DMS53 (cell line): ENCODE data around the gene PTGER3.

ENCODE experiments used
- DNase-seq: peaks from one replicate; lab custom pipeline; 2025; lab: John Stamatoyannopoulos, UW

The PTGER3 gene

GRCh38 chr1:71047635-71048607 lies at the start of gene PTGER3:
TSS of gene PTGER3 (minus strand) at chr1:71047816. CDS start at chr1:71047577, 239 bp downstream.
- peak; percentile 95 for DNase-seq

- no peak for DNase-seq
Measured at GRCh38 chr1:71094913-71095312, 47.3 kb upstream of the PTGER3 start.

- DNase-seq, result peak; percentile 64
Measured at GRCh38 chr1:71093938-71094337, 46.3 kb upstream of the PTGER3 start.

- DNase-seq, result no peak
Measured at GRCh38 chr1:71089536-71090270, 42.1 kb upstream of the PTGER3 start.

- no peak for DNase-seq
Measured at GRCh38 chr1:71088645-71089287, 41.1 kb upstream of the PTGER3 start.

GRCh38 chr1:71087713-71088112 lies 40.1 kb upstream of the PTGER3 start:
- DNase-seq, result no peak

GRCh38 chr1:71087060-71087459 lies 39.4 kb upstream of the PTGER3 start:
- DNase-seq, result peak; percentile 28

GRCh38 chr1:71086331-71086730 lies 38.7 kb upstream of the PTGER3 start:
- DNase-seq, result peak; percentile 25

GRCh38 chr1:71083271-71083670 lies 35.7 kb upstream of the PTGER3 start:
- no peak for DNase-seq

- DNase-seq, result peak; percentile 47
Measured at GRCh38 chr1:71081697-71082080, 34.1 kb upstream of the PTGER3 start.

GRCh38 chr1:71080739-71081696 lies 33.4 kb upstream of the PTGER3 start, which contains the start of gene ZRANB2:
TSS of gene ZRANB2 (minus strand) at chr1:71081035. CDS start at chr1:71080995, 40 bp downstream.
- DNase-seq, result peak; percentile 100

- DNase-seq, result peak; percentile 77
Measured at GRCh38 chr1:71080230-71080738, 32.7 kb upstream of the PTGER3 start.

GRCh38 chr1:71074681-71075080 lies 27.1 kb upstream of the PTGER3 start:
- no peak for DNase-seq

GRCh38 chr1:71072273-71072672 lies 24.7 kb upstream of the PTGER3 start:
- no peak for DNase-seq

- no peak for DNase-seq
Measured at GRCh38 chr1:71071720-71072119, 24.1 kb upstream of the PTGER3 start.

GRCh38 chr1:71068325-71069240 lies 21.0 kb upstream of the PTGER3 start:
- DNase-seq, result no peak

- peak; percentile 40 for DNase-seq
Measured at GRCh38 chr1:71054791-71055190, 7.2 kb upstream of the PTGER3 start.

GRCh38 chr1:71054281-71054731 lies 6.7 kb upstream of the PTGER3 start:
- no peak for DNase-seq

GRCh38 chr1:71053758-71054157 lies 6.1 kb upstream of the PTGER3 start:
- peak; percentile 29 for DNase-seq

GRCh38 chr1:71053146-71053545 lies 5.5 kb upstream of the PTGER3 start:
- no peak for DNase-seq
